ENCODE results near the gene CDC34. TPM values are rescaled to one million over a fixed set of nuclear protein-coding genes. Genes with fewer than 3 reads are reported as not detected.
A peak's percentile ranks its signal among the peaks of the same experiment; 100 is the strongest.

Gene CDC34
- total RNA-seq, 1 donor from 2014 or later: 23.1 TPM

DNA sequence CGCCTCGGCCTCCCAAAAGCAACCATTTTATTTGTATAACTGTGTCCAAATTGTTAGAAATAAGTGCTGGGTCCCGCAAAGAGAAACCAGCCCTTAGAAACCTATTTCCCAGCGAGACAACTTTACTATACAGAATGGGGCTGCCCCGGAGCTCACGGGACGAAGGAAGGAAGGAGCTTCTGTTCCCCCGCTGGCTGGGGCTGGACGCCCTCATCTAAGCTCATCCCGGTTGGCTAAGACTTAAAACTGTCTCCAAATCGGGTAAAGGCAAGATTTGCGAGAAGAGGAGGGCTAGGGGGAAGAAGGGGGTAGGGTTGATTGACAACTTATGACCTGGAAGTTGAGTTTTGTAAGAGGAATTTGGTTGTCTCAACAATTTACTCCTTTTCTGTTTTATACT is 28.6 kb downstream of the CDC34 start:
- no peak for TF ChIP-seq CTCF (IDR thresholded peaks at IDR 0.05)
- POLR2A ChIA-PET: no interaction called here
- DNase-seq (no peak), ATAC-seq (ENCODE audit: low read depth) (no peak)
- H3K27ac Mint-ChIP-seq: no peak overlapping the region
- no peaks in the 10 kb centered on the region for H3K9me3 Mint-ChIP-seq
- peaks cover 2% of the 10 kb centered on the region for H3K27me3 Mint-ChIP-seq
- no peaks in the 10 kb centered on the region for H3K36me3 Mint-ChIP-seq (ENCODE audit: low read depth)
- H3K4me1 Mint-ChIP-seq: no peaks in the 10 kb centered on the region
- intact Hi-C loops (cut with micrococcal nuclease): no loop called here
- H3K4me3 Mint-ChIP-seq: no peak overlapping the region
- CTCF ChIA-PET: no interaction called here

DNA sequence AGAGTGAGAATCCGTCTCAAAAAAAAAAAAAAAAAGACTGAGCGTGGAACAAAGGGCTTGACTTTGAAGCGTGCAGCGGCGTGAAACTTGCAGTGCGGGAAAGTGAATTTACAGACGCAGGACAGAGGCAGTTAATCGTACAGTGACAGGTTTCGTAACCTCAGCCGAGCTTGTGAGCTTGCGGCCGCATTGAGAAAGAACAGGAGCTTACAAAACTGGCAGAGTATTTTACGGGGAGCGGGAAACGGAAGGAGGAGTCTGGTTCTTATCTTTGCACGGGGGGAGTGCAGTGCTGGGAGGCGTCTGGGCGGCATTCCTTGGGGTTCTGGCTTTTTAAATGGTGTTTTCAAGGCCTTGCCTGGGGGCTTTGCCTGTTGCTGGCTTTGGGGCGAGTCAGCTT is 34.8 kb downstream of the CDC34 start:
- Mint-ChIP-seq H3K4me1 (peaks cover 8% of the 10 kb centered on the region), H3K36me3 (ENCODE audit: low read depth) (peaks cover 2% of the 10 kb centered on the region), H3K9me3 (no peaks in the 10 kb centered on the region), H3K27me3 (no peaks in the 10 kb centered on the region), H3K4me3 (no peak overlapping the region), H3K27ac (no peak overlapping the region)
- ChIA-PET CTCF (no interaction called here), POLR2A (no interaction called here)
- no peak for TF ChIP-seq CTCF (IDR thresholded peaks at IDR 0.05)
- ATAC-seq (ENCODE audit: low read depth): no peak
- intact Hi-C loops (cut with micrococcal nuclease): no loop called here
- DNase-seq: no peak

- ATAC-seq (ENCODE audit: low read depth): no peak
- H3K4me3 Mint-ChIP-seq: no peak overlapping the region
- DNase-seq: no peak
- TF ChIP-seq CTCF (IDR thresholded peaks at IDR 0.05): no peak
- CTCF ChIA-PET: no interaction called here
- H3K27ac Mint-ChIP-seq: no peak overlapping the region
- no peaks in the 10 kb centered on the region for H3K9me3 Mint-ChIP-seq
- intact Hi-C loops (cut with micrococcal nuclease): no loop called here
- H3K36me3 Mint-ChIP-seq (ENCODE audit: low read depth): peaks cover 2% of the 10 kb centered on the region
- H3K27me3 Mint-ChIP-seq: no peaks in the 10 kb centered on the region
- H3K4me1 Mint-ChIP-seq: peaks cover 8% of the 10 kb centered on the region
- POLR2A ChIA-PET: no interaction called here
These were observed 35.3 kb downstream of the CDC34 start for GRCh38 chr19:566844-567243.

DNA sequence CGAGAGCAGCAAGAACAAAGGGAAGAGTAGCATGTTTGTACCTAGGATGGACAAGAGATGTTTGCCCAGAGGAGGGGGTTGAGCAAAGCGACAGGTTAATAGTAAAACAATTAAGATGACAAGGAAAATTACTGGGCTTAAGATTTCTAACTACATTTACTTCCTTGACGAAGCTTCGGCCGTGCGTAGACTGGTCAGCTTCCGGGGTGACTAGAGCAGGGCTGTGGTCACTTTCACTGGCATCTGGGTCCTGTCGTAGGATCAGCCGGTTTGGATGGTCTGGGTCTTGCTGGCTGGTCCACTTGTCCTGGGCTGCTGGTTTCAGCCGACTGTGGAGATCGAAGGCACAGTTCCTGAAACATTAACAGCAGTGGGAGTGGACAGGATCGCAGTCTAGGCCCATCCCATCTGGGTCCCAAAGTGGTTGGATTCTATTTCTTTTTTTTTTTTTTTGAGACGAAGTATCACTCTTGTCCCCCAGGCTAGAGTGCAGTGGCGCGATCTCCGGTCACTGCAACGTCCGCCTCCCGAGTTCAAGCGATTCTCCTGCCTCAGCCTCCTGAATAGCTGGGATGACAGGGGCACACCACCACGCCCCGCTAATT is 35.8 kb downstream of the CDC34 start:
- ChIA-PET POLR2A (interaction anchor here (0.6 kb wide), 2 partner anchors 13 to 240 kb away, joined by 3 to 4 read pairs; no protein-coding TSS in a partner anchor), CTCF (no interaction called here)
- Mint-ChIP-seq H3K27ac (no peak overlapping the region), H3K4me3 (no peak overlapping the region), H3K9me3 (no peaks in the 10 kb centered on the region), H3K36me3 (ENCODE audit: low read depth) (peaks cover 4% of the 10 kb centered on the region), H3K4me1 (peaks cover 8% of the 10 kb centered on the region), H3K27me3 (no peaks in the 10 kb centered on the region)
- intact Hi-C loops (cut with micrococcal nuclease): no loop called here
- TF ChIP-seq CTCF (IDR thresholded peaks at IDR 0.05): no peak
- DNase-seq (no peak), ATAC-seq (ENCODE audit: low read depth) (no peak)

DNA sequence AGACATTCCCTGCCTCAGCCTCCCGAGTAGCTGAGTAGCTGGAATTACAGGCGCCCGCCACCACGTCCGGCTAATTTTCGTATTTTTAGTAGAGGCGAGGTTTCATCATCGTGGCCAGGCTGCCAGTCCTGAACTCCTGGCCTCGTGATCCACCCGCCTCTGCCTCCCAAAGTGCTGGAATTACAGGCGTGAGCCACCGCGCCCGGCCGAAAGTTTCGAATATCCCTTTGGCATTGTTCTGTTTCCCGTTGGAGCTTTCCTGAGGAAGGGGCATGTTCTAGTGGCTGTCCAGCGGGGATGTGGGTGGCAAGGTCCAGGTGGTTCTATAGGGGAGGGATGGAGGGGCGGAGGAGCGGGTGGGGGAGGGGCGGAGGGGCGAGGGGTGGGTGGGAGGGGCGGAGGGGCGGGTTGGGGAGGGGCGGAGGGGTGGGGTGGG is 38.7 kb downstream of the CDC34 start:
- Mint-ChIP-seq H3K36me3 (ENCODE audit: low read depth) (peaks cover 4% of the 10 kb centered on the region), H3K27me3 (no peaks in the 10 kb centered on the region), H3K27ac (no peak overlapping the region), H3K4me1 (peaks cover 29% of the 10 kb centered on the region), H3K4me3 (peak overlapping the region; percentile 11), H3K9me3 (no peaks in the 10 kb centered on the region)
- intact Hi-C loops (cut with micrococcal nuclease): no loop called here
- ChIA-PET POLR2A (interaction anchor here (0.6 kb wide), 1 partner anchor 64 kb away, joined by 6 read pairs; no protein-coding TSS in a partner anchor), CTCF (no interaction called here)
- DNase-seq (no peak), ATAC-seq (ENCODE audit: low read depth) (no peak)
- no peak for TF ChIP-seq CTCF (IDR thresholded peaks at IDR 0.05)
